Measurements from ENCODE around the gene PSMC3IP.

Gene PSMC3IP

DNA sequence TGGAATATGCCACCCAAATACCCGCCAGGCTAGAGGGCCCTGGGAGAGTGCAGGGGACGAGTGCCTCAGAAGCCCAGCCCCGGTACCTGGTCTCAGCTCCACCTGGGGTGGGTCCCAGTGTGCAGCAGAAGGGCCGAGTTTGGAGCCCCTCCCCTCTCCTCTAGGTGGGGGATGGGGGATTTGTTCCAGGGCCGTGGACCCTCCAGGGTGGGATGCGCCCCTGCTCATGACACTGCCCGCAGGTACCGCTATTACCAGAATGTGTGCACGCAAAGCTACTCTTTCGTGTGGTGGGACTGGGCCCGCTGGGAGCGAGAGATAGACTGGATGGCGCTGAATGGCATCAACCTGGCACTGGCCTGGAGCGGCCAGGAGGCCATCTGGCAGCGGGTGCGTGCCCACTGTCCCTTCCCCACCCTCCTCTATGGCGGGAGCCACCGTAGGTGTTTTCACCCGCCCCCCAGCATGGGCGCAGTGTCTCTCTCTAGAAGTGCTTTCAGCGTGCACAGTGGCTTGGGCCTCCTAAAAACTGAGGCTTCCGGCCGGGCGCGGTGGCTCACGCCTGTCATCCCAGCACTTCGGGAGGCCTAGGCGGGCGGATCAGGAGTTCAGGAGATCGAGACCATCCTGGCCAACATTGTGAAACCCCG is 40.2 kb downstream of the PSMC3IP start:
- no peak for DNase-seq

DNA sequence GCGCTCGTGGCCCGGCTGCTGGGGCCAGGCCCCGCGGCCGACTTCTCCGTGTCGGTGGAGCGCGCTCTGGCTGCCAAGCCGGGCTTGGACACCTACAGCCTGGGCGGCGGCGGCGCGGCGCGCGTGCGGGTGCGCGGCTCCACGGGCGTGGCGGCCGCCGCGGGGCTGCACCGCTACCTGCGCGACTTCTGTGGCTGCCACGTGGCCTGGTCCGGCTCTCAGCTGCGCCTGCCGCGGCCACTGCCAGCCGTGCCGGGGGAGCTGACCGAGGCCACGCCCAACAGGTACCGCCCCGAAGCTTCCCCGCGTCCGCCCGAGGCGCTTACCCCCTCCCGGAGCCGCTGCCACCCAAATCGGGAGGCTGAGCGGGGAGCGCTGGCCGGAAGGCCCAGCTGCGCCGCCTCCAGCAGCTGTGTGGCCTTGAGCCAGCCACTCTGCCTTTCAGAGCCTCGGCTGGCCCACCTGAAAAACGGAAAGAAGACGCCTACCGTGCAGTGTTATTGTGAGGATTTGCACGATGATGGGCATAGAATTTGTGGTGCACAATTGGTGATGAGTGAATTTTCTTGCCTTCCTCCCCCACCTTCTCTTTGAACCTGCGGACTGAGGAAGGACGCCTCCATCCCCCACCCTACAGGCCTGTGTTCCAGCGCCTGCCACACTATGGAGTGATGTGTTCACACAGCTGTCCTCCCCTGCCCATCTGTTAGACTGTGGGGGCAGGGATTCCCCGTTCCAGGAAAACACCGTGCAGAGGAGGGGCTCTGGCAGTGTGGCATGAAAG is 41.0 kb downstream of the PSMC3IP start:
- peak; percentile 87 for DNase-seq

DNA sequence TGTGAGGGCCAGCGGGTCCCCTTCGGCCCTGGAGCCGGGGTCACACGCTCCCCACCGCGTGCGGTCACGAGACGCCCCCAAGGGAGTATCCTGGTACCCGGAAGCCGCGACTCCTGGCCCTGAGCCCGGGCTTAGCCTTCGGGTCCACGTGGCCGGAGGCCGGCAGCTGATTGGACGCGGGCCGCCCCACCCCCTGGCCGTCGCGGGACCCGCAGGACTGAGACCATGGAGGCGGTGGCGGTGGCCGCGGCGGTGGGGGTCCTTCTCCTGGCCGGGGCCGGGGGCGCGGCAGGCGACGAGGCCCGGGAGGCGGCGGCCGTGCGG is 41.5 kb downstream of the PSMC3IP start, which contains the start of gene NAGLU:
TSS of gene NAGLU (plus strand) at position 194 of the 324 bp plus-strand sequence. CDS start at position 226, 32 bp downstream.
- DNase-seq = peak; percentile 93

DNA sequence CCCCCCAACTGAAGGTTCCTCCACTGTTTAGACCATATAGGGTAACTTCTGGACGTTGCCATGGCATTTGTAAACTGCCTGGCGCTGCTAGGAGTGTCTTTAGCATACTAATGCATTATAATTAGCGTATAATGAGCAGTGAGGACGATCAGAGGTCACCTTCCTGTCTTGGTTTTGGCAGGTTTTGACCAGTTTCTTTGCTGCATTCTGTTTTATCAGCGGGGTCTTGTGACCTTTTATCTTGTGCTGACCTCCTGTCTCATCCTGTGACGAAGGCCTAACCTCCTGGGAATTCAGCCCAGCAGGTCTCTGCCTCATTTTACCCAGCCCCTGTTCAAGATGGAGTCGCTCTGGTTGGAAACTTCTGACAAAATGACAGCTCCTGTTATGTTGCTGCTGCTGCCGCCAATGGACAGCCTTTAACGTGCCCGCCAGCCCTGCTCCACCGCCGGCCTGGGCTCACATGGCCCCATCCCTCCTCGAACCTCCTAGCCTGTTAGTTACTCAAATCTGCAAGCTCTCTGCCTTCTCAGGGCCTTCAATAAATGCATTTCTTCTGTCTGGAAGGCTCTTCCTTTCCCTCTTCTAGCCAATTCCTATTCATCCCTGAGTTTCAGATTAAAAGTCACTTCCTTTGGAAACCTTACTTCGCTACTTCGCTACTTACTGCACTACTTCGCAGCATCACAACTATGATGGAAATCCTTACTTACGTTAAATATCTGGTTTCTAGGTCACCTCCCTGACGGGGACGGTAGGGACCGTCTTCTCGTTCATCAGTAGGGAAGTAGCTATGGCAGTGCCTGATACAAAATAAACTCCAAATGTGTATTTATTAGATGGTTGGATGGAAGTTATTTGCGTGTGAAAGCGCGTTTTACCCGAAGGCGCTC is 42.1 kb downstream of the PSMC3IP start:
- no peak for DNase-seq

DNA sequence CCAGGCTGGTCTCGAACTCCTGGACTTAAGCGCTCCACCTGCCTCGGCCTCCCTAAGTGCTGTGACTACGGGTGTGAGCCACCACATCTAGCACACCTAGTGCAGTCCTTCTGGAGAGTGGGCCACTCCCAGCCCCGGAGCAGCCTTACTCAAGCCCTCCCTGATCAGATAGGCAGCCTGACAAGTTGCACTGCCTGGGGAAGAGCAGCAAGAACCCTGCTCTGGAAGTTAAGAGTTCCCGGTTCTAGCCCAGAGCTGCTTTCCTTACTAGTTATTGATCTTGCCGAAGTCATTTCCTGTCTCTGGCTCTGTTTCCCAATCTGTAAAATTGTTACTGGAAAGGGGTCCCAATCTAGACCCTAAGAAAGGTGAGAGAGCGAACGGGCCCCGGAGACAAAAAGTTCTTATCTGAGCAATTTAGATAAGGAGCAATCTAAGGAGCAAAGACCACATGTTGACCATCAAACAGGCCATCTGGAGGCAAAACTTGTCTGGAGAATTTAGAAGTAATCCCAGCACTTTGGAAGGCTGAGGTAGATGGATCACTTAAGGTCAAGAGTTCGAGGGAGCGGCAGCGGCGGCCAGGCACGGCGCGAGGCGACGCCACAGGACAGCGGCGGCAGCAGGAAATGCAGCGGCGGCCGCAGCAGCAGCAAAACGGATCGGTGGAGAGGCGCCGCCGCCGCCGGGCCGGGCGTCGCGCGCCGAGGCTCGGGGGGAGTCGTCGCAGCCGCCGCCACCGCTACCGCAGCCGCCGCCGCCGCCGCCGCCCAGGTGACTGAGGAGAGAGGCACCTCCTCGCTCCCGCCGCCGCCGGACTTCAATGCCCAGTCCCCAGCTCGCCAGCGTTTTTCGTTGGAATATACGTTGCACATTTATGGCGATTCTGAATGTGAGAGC is 45.8 kb downstream of the PSMC3IP start:
- DNase-seq = peak; percentile 77

DNA sequence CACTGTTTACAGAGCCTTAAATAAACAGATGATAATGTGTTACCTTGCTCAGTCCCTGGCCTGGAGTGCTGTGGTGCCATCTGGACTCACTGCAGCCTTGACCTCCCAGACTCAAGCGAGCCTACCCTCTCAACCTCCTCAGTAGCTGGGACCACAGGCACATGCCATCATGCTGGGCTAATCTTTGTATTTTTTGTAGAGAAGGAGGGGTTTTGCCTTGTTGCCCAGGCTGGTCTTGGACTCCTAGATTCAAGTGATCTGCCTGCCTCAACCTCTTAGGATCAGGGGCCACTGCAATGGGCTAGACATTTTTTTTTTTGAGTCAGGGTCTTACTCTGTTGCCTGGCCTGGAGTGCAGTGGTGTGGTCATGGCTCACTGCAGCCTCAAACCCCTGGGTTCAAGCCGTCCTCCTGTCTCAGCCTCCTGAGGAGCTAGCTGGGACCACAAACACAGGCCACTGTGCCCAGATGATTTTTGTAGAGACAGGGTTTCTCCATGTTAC is 46.5 kb downstream of the PSMC3IP start:
- DNase-seq = no peak

DNA sequence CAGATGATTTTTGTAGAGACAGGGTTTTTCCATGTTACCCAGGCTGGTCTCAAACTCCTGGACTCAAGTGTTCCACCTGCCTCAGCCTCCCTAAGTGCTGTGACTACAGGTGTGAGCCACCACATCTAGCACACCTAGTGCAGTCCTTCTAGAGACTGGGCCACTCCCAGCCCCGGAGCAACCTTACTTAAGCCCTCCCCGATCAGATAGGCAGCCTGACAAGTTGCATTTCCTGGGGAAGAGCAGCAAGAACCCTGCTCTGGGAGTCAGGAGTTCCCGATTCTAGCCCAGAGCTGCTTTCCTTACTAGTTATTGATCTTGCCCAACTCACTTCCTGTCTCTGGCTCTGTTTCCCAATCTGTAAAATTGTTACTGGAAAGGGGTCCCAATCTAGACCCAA is 48.5 kb downstream of the PSMC3IP start:
- DNase-seq = no peak

DNA sequence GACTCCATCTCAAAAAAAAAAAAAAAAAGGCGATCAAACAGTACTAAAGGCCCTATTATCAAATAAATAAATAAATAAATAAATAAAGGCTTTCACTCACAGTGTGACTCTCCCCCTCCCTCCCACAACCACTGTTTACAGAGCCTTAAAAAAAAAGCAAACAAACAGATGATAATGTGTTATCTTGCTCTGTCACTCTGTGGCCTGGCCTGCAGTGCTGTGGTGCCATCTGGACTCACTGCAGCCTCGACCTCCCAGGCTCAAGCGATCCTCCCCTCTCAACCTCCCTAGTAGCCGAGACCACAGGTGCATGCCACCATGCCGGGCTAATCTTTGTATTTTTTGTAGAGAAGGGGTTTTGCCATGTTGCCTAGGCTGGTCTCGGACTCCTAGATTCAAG is 49.6 kb downstream of the PSMC3IP start:
- no peak for DNase-seq

DNA sequence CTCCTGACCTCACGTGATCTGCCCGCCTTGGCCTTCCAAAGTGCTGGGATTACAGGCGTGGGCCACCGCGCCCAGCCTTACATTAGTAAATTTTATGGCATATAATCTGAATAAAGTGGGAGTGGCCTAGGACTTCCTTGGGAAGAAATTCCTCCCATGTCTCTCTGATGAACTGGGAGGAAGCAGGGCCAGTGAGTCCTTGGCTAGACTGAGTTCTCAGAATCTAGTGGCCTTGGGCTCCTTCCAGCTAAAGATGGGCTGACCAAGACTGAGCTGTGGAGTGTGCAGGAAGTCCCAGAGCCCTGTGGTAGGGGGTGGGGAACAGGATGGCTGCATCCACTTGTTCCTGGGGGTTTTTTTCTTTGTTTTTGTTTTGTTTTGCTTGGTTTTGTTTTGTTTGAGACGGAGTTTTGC is 51.5 kb downstream of the PSMC3IP start:
- no peak for DNase-seq

DNA sequence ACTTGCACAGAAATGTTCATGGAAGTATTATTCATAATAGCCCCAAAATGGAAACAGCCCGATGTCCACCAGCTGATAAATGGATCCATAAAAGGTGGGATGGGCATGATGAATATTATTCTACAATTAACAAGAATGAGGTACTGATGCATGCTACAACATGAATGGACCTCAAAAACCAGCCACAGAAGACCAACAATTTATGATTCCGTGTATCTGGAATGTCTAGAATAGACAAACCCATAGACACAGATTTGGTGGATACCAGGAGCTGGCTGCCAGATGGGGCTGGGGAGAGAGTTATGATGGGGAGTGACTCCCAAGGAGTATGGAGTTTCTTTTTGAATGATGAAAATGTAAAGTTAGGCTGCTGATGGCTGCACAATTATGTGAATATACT is 52.3 kb downstream of the PSMC3IP start:
- DNase-seq = no peak

DNA sequence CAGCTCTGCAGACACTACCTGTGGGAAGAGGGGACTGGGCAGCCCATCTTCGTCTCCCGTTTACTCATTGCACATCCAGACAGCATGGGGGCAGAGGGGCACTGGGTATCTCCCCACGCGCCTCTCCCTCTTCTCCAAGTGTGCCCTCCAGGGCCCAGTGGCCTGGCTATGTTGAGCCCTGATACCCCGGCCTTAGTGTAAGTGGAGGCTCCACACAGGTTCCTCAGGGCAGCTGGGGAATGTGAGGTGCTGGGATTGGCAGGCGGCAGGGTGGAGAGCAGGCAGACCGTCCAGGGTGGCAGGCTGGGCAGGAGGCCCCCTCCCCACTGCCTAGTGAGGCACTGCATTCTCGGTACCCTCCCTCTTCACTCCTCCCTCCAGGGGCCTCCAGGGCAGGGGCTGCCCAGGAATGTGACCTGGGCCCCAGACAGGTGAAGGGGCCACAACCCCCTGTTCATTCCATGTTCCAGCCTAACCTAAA is 54.7 kb downstream of the PSMC3IP start:
- DNase-seq = no peak

Data from activated CD8-positive, alpha-beta memory T cell treated with anti-CD3 and anti-CD28 coated beads, Interleukin-2, amount 50 U/mL, for 48 hours (primary cell).